ENCODE measurements around the gene MAGI2.

MAGI2 gene

GRCh38 chr7:78635026-78635793 is 818.3 kb downstream of the MAGI2 start:
- no peak overlapping the region for H3K4me3 ChIP-seq (ENCODE audit: low read depth, low read length)
- POLR2A ChIA-PET = no interaction called here
- no peak for DNase-seq (ENCODE audit: low read depth, low spot score)
- CTCF ChIA-PET = no interaction called here
- TF ChIP-seq, protein P1, sequence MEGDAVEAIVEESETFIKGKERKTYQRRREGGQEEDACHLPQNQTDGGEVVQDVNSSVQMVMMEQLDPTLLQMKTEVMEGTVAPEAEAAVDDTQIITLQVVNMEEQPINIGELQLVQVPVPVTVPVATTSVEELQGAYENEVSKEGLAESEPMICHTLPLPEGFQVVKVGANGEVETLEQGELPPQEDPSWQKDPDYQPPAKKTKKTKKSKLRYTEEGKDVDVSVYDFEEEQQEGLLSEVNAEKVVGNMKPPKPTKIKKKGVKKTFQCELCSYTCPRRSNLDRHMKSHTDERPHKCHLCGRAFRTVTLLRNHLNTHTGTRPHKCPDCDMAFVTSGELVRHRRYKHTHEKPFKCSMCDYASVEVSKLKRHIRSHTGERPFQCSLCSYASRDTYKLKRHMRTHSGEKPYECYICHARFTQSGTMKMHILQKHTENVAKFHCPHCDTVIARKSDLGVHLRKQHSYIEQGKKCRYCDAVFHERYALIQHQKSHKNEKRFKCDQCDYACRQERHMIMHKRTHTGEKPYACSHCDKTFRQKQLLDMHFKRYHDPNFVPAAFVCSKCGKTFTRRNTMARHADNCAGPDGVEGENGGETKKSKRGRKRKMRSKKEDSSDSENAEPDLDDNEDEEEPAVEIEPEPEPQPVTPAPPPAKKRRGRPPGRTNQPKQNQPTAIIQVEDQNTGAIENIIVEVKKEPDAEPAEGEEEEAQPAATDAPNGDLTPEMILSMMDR (IDR thresholded peaks at IDR 0.05; ENCODE audit: insufficient read depth, low read length, missing control alignments) = no peak

DNA sequence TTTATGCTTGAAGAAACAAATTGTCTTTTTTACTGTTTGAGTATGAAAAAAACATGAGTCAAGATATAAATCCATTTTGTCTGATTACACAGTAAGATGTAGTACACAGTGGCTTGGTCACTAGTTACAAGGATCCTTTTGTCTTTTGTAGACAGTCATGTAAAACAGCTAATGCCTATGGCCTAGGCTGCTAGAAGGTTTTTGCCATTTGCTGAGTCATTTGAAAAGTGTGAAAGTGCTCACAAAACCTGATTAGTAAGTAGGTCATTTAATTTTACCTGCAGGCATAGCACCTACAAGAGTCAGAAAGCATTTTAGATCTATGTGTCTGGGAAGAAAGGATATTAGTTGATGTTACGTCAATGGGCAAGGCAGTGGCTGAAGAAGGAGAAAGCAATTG is 819.4 kb downstream of the MAGI2 start:
- H3K4me3 ChIP-seq (ENCODE audit: low read depth, low read length) = no peak overlapping the region
- TF ChIP-seq, protein P1 (IDR thresholded peaks at IDR 0.05; ENCODE audit: insufficient read depth, low read length, missing control alignments) = no peak
- ChIA-PET CTCF (no interaction called here), POLR2A (no interaction called here)
- no peak for DNase-seq (ENCODE audit: low read depth, low spot score)

GRCh38 chr7:78620920-78621319 is 832.5 kb downstream of the MAGI2 start:
- DNase-seq (ENCODE audit: low read depth, low spot score) = no peak
- no peak overlapping the region for H3K4me3 ChIP-seq (ENCODE audit: low read depth, low read length)
- TF ChIP-seq, protein P1 (IDR thresholded peaks at IDR 0.05; ENCODE audit: insufficient read depth, low read length, missing control alignments) = no peak
- CTCF ChIA-PET = no interaction called here
- POLR2A ChIA-PET = no interaction called here

- no peak for DNase-seq (ENCODE audit: low read depth, low spot score)
- H3K4me3 ChIP-seq (ENCODE audit: low read depth, low read length) = no peak overlapping the region
- CTCF ChIA-PET = no interaction called here
- TF ChIP-seq, protein P1 (IDR thresholded peaks at IDR 0.05; ENCODE audit: insufficient read depth, low read length, missing control alignments) = no peak
- POLR2A ChIA-PET = no interaction called here
Observed at GRCh38 chr7:78616539-78616938, 836.9 kb downstream of the MAGI2 start.

GRCh38 chr7:78609281-78609680 is 844.2 kb downstream of the MAGI2 start:
- DNase-seq (ENCODE audit: low read depth, low spot score) = no peak
- no peak overlapping the region for H3K4me3 ChIP-seq (ENCODE audit: low read depth, low read length)
- ChIA-PET CTCF (no interaction called here), POLR2A (no interaction called here)
- TF ChIP-seq, protein P1 (IDR thresholded peaks at IDR 0.05; ENCODE audit: insufficient read depth, low read length, missing control alignments) = no peak

DNA sequence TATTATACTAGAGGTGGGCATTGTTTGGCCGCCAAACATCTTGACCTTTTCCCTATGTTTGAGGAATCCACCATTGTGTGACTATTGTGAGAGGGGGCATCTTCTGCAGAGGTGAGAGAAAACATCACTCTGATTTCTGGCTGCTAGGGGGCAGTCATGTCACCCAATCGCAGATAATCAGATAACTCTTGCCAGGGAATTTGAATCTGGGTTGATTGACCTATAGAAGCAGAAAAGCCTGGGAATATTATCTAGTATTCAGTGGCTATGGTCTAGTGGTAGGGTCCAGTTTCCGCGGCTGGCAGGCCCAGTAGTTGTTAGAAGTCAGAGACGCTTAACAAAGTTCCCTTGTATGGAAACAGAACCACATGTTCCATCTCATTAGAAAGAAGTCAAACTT is 846.4 kb downstream of the MAGI2 start:
- ChIA-PET CTCF (no interaction called here), POLR2A (no interaction called here)
- no peak overlapping the region for H3K4me3 ChIP-seq (ENCODE audit: low read depth, low read length)
- DNase-seq (ENCODE audit: low read depth, low spot score) = no peak
- TF ChIP-seq, protein P1 (IDR thresholded peaks at IDR 0.05; ENCODE audit: insufficient read depth, low read length, missing control alignments) = no peak
